Right ventricle myocardium superior (tissue), 1 donor: ENCODE data around the gene OBP2B. TPM values are rescaled to one million over a fixed set of nuclear protein-coding genes. Genes with fewer than 3 reads are reported as not detected.
A peak's percentile ranks its signal among the peaks of the same experiment; 100 is the strongest.
"Not testable (repeated sequence)": the region's sequence is repeated elsewhere in the genome, so short reads cannot be mapped to it uniquely, and the experiment has no call there.

Experiments used
- ATAC-seq: fragments of 200-7000 bp; cut with Tn5 transposase; one replicate; pipeline ENCODE4 v1.9.1; 2020; ENCODE audit warnings: mild to moderate bottlenecking; ENCODE audit not compliant: poor library complexity
- DNase-seq: peaks from one replicate; pipeline ENCODE4 v3.0.0-alpha.2; 2020
- intact Hi-C: fragments of 100-400 bp; cut with DNase I; formaldehyde crosslinking; loops from one replicate; pipeline ENCODE4 v1.11.2; 2022
- total RNA-seq: library from RNA; stranded (reverse); fragmentation: NEBNext Ultra II Directional; extraction: Animal tissue kit (Norgen Biotek cat#: 25700); gene quantifications from one replicate; pipeline ENCODE4 v1.2.1, GENCODE V29; 2021
- donor health status: DM: no; HTN: yes; CAD: no; lungs with severe emphysema.

OBP2B gene
- total RNA-seq, 1 donor from 2014 or later, result not detected

DNA sequence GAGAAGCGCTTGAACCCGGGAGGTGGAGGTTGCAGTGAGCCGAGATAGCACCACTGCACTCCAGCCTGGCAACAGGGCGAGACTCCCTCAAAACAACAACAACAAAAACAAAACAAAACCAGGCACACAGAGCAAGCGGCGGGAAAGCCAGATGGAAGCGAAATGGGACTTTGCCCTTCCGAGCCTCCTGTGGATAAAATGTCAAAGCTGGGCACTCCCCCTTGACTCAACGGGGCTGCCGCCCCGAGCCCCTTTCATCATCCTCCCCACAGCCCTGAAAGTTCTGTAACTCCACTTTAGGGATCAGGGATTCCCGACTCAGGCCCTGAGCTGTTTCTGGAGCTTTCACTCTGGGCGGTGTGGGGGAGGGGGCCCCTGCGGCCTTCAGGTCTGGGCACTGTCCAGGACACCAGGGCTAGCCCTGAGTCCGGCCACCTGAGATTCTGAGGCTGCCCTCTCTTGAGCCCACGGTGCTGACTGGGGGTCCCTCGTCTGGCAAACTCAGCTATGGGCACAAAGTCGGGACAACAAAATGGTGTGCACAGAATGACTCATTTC lies 30.6 kb upstream of the OBP2B start:
- intact Hi-C loops, result no loop called here
- ATAC-seq, result no peak
- no peak for DNase-seq

DNA sequence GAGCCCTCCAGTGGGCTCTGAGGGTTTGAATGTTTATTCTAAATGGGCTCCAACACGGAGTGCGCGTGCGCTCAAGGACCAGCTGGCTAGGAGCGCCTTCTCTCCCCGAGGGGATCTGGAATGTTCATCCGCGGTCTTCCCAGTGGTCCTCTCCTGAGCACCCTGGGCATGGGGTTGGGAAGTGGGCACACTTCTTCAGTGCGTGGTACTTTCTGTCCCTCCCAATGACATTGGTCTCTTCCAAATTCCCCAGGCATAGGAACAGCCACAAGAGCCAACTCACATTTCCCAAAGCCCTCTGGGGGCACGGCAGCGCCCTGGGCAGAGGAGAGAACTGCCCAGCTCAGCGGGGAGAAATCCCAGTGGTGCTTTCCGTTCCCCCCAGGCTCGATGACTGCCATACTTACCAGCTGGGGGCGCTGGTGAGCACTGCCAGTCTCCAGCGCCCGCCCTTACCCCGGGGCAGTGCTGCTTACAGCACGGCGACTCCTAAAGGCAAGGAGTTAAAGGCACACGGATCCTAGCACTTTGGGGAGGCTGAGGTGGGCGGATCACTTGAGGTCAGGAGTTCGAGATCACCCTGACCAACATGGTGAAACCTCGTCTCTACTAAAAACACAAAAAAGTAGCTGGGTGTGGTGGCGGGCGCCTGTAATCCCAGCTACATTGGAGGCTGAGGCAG lies 29.9 kb upstream of the OBP2B start:
- intact Hi-C loops, result no loop called here
- peak; percentile 80 for ATAC-seq
- peak; percentile 76 for DNase-seq

DNA sequence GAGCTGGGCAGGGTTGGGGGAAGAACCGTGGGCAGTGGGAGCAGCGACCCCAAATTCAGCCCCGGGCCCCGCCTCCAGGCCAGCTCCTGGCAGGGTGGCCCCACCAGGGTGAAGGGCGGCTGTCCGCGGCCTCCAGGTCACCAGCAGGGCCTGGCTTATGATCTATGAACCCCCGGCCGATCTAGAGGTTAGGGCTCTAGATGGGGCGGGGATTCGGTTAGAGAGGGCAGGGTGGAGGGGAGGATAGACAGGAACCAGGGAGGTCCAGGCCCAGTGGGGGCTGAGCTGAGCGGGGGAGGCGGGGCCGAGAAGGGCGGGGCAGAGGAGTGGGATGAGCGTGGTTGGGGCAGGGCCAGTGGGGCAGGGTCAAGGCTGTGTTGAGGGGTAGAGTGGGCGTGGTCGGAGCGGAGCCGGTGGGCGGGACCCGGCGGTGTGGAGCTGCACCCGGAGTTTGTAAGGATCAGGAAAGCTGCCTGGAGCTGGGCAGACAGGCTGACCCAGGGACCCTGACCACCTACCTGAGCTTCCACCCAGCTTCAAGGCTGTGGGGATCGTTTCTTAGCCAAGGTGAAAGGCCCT lies 29.3 kb upstream of the OBP2B start:
- DNase-seq, result peak; percentile 94
- intact Hi-C loops, result no loop called here
- ATAC-seq, result peak; percentile 95

DNA sequence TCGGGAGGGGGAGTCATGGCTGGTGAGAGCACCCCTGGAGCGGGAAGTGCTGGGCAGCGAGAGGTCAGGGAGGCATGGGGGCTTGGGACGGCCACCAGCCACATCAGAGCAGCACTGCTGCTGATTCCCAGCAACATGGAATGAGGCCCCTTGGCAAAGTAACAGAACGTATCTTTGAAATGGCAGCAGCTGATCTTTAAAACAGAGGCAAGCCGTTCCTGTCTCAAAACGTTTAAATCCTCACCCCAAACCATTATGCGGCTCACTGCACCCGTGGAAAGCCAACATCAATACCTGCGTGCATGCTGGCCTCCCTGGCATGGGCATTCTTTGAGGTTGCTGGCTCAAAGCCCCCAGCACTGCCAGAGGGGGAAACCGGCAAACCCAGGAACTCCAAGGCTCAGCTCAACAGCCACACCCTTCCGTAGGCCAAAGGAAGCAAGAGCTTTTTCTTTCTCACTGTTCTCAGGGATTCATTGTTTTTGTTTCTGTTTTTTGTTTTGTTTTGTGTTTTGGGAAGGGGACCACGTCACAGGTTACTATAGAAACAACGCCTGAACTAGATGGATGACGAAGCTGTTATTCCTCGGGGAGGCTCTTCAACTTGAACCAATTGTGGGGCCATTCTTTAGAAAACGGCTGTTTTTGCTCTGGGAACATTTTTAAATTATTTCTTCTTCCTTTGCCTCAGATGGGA lies 28.1 kb upstream of the OBP2B start:
- intact Hi-C loops, result no loop called here
- ATAC-seq, result peak; percentile 12
- no peak for DNase-seq

DNA sequence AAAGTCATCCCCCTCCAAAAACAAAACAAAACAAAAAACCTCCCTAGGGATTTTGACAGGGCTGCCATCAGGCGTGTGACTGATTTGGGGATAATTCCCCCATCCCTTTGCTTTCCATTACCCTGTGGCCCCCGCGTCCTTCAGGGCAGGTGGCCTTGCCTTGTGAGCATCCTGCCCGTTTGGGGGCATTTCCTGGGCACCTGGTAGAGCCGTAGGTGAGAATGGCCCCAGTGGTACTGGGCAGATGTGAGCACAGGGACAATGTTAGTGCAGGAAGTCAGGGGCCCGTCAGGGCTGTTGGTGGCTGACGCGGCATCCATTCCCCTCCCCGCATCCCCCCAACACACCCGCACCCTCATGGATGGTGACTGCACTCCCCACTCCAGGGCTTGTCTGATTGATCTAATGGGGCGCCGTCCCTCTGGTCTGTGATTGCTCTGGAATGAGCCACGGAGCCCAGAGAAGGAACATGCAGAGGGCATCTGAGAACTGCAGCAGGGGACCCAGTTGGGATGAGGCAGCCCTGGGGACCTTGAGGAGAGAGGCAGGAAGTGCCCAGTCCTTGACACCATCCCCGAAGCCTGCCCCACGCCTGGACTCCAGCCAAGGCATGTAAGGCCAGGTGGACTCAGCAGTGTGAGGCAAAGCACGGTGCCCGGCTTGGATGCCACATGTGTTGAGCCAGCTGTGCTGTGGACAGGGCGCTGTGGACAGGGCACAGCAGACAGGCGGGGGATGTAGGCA lies 27.4 kb upstream of the OBP2B start:
- intact Hi-C loops, result not testable (repeated sequence)

DNA sequence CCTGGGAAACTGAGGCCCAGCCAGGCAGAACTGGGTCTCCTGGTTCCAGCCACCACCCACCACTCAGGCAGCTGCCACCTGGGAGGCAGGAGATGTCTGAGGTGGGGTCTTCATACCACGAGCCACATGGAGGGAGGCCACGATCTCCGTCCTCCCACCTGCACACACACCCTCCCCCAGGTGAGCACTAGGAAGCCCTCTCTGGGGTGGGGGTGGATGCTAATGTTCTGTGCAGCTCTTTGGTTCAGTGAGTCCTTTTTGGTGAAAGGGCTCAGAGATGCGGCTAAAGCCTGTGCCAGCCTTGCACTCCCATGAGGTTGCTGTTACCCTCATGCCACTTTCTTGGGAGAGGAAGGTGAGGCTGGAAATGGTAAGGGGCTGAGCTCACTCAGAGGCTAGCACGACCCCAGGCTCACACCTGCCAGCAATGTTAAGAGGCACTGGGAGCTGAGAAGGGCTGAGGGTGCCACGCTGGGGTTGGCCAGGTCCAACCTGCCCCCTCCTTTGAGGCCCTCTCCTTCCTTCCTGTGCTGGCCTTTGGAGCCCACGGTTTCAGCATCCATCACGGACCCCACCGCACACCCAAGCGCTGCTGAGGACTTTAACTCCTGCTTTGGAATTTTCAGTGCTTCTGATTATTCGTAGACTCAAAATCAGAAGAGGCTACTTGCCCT lies 26.6 kb upstream of the OBP2B start:
- intact Hi-C loops, result no loop called here
- DNase-seq, result no peak
- ATAC-seq, result no peak

More for the DNA sequence above, 27.4 kb upstream of the OBP2B start:
- DNase-seq, ATAC-seq: not testable (repeated sequence)

DNA sequence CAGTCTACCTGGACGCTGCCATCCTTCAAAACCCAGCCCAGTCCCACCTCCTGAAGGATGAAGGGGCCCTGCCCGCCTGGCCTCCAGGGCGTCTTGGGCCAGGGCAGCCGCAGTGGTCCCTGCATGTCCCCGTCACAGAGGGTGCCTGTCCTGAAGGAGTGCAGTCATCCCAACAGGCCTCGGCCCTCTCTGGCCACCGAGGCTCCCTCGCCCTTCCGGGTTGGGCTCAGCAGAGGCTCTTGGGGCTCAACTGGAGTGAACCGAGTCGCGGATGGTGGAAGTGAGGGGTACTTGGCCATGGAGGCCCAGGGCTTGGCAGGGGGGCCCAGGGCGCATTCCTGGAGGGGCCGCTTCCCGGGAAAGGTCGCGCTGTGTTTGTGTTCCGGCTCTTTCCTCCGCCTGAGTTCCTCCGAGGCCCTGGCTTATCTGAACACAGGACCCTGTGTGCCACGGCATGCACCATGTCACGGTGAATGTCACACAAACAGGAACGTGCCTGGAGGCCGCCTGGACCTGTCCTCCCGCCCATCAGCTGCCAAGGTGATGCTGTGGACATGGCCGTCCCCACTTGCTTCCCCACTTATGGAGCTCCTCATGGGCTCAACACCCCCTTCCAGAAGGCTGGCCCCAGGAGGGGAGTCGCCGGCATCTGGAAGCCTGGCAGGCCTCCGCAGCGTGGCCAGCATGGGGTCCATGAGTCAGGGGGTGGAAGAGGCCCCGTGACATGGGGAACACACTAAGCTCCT lies 25.7 kb upstream of the OBP2B start:
- intact Hi-C loops, result no loop called here
- DNase-seq, result no peak
- no peak for ATAC-seq

DNA sequence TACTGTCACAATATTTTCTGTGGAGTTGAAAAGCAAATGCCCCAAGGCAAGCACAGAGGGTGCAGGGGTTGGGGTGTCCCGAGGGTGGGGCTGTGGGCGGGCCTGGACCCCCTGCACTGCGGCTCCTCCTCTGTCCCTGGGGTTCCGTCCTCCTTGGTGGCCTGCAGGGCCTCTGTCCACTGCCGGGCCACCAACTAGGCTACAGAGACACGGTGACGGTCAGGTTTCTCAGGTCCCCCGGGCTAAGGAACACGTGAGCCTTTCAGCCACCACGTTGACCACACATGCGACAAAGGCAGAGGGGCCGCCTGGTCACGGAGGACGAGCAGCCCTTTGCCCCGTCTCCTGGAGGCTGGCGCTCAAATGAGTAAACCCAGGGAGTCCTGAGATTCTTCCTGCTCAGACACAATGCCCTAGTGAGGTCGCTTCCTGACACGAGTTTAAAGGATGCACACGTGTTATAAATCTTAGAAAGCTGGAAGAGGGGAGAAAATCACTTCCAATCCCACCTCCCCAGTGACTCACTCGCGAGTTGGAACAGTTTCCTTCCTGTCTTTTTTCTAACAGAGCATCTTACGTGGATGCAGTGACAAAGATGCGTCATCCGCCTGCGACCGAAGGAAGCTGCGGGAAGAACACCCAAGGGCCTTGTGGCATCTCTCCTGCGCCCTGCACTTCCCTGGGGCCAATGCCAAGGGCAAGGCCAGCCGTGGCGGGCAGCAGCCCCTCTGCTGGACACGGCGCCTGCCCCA lies 24.8 kb upstream of the OBP2B start:
- ATAC-seq (no peak), DNase-seq (no peak)
- intact Hi-C loops, result no loop called here

DNA sequence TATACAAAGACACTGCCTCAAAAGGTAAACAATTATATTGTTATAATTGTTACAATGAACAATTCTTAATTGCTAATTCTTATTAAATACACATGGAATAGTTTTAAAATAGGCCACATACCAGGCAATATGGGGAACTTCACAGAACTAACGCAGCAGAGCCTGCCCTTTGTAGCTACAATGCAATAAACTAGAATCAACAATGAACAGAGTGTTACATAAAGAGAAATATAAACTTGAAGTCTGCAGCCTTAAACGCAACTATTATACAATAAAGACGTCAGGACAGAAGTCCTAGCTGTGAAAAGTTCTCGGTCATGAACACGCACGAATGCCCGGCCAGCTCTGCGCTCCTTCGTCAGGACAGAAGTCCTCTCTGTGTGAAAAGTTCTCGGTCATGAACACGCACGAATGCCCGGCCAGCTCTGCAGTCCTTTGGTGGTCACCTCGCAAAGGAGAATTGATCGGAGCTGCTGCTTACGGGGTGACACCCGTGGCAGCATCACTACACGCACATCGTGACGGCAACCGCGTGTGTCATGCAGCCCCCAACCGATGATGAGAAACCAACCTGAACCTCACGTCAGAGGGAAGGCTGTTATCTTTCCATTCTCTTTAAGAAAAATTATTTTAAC lies 23.0 kb upstream of the OBP2B start:
- intact Hi-C loops, ATAC-seq, DNase-seq: not testable (repeated sequence)

DNA sequence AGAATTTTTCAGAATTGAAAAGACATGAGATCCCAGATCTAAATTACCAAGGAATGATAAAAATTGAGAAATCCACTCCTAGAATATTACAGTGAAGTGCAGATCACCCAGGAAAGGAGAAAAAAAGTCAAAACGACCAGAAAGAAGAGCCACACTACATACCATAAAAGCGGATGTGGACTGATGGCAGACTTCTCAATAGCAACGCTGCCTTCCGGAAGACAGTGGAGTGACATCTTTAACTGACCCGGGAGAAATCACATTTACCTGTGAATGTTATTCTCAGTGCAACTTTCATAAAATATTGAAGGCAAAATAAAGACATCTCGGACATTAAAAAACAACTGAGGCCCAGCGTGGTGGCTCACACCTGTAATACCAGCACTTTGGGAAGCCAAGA lies 21.5 kb upstream of the OBP2B start:
- ATAC-seq, DNase-seq, intact Hi-C loops: not testable (repeated sequence)

DNA sequence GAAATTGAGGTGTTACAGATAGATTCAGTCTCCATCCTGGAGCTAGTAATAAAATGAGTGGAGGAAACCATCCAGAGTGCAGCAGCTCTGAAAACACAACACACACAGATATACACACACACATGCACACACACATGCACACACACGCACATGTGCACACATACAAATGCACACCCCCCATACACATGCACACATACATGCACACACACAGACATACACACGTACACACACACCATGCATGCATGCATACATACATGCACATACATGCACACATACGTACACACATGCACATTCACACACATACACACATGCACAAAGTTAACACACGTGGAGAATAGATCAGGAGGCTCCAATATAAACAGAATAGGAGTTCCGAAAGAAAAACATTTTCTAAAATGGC lies 21.0 kb upstream of the OBP2B start:
- DNase-seq (no peak), ATAC-seq (no peak)
- intact Hi-C loops, result no loop called here

DNA sequence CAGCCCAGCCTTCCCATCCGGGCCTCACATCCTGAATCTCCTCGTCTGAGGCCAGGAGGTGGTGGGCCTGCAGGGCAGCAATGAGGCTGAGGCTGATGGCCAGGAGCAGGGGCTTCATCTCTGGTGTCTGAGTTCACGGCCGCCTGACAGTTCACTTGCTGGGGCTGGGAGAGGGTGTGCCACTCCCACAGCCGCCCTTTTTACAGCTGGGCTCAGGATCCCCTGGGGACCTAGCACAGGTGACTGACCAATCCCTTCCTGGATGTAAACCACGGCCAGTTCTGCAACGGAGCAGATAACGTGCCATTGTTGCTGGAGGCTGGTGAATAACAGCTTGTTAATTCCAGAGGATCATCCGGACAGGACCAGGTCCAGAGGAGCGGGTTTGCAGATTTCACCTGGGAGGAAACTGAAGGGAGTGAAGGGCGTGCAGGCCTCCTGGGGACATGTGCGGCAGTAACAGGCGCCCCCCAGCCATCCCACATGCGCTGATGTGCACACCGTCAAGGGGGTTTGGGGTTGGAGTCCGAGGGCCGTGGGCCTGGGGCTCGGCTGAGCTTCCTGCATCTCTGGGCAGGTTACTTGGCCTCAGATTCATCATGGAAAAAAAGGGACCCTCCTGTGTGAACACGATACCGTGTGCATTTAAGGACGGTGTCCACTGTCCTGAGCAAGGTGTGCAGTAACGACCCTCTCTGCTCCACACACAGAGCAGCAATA lies 19.6 kb upstream of the OBP2B start:
- intact Hi-C loops, ATAC-seq, DNase-seq: not testable (repeated sequence)

DNA sequence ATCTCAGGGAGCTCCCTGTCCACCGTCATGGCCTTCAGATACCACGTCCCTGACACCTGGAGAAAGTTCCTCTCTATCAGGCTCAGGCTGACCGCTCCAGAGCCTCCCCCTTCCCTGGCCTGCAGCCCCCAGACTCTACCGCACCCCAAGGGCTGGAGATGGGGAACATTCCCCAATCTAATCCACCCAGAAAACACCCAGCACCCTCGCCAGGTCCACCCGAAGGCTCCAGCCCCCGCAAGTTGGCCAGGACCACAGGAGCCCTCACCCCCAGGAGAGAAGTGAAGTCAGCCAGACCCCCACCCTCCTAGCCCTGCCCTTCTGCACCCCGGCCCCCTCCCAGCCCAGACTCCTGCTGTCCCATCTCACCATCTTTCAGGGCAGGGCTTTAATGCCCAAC lies 18.9 kb upstream of the OBP2B start:
- ATAC-seq, DNase-seq, intact Hi-C loops: not testable (repeated sequence)

DNA sequence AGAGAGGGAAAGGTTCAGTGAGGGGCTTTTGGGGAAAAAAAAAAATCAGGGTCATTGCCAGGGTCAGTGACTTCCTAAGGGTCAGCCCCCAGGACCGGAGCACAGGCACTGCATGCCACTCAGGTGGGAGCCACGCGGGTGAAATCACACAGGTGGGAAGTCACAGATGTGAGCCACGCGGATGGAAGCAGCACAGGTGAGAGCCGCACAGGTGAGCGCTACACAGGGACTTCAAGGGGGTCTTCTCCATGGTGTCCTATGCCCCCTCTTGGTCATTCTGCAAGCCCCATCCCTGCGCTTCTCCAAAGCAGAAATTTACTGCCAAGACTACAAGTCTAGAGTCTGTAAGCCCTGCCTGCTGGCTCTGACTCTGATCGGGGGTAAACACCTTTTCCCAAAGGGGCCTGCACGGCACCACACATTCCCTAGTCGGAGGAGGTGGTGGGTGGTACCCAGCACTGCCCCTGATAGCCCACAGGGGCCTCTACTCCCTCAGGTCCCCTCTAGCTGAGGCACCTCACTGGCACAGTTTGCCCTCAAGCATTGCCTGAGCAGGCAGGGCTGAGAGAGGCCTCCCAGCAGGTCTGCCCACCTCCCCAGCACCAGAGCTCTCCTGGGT lies 18.3 kb upstream of the OBP2B start:
- intact Hi-C loops, result no loop called here
- ATAC-seq (no peak), DNase-seq (no peak)

DNA sequence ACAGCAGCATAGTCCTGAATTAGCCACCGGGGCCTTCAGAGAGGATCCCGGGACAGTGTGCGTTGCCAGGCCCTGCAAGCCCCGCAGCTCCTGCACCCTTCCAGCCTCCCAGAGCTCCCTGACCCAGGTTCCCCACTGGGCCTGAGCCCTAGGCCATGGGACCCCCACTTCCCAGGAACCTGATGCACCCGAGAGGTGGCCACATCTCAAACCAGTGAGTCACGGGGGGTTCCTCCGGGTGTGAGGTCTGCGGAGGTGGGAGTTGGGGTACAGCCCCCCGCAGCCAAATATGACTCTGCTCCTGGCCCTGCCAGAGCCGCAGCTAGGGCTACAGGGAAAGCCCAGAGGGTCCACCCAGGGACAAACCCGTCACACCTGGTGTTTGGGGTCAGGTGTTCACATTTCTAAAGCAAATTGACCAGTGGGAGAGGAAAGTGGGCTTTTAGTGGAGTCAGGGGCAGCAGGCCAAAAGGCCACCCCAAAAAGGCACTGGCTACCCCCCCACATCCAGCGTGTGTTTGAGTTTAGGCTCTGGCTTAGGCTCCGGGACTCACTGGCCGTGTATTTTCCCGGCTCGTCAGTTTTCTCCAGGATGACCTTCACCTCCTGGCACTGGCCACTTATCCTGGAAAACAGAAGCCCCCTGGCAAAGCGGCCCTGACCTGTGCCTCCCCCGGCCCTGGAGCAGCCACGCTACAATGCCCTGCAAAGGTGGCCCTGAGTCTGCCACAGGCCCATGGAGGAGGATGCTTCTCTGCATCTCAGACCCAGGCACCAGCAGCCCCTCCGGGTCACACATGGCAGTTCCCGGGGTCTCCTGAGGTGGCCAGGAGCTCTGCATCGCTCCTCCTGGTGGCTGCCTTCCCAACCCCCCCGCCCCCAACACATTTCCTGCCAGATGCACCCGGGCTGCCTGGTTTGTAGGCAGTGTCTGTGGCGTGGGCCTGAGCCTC lies 17.4 kb upstream of the OBP2B start:
- no peak for DNase-seq
- intact Hi-C loops, result no loop called here
- ATAC-seq, result no peak
